Esophagus squamous epithelium (tissue), 4 donors: Measurements from ENCODE around the gene PPP3R2.
A peak's percentile ranks its signal among the peaks of the same experiment; 100 is the strongest.
"Not testable (repeated sequence)": the region's sequence is repeated elsewhere in the genome, so short reads cannot be mapped to it uniquely, and the experiment has no call there.

Source experiments
- CTCF ChIP-seq, 6 experiments: fragments of 450-650 bp in 4 of 6; fragments of 200-600 bp in 2 of 6; sonication (generic) in 2 of 6; IDR thresholded peaks; one replicate each; pipeline ENCODE4 v1.5.1; 2016 to 2019; ENCODE audit warnings: antibody characterized with exemption in 6 of 6, mild to moderate bottlenecking in 4 of 6, moderate library complexity in 4 of 6
- POLR2A ChIP-seq, 4 donors: fragments of 450-650 bp; IDR thresholded peaks; one replicate each; pipeline ENCODE4 v1.6.1; 2017; ENCODE audit warnings: antibody characterized with exemption in 4 of 4, mild to moderate bottlenecking in 4 of 4, moderate library complexity in 3 of 4

DNA sequence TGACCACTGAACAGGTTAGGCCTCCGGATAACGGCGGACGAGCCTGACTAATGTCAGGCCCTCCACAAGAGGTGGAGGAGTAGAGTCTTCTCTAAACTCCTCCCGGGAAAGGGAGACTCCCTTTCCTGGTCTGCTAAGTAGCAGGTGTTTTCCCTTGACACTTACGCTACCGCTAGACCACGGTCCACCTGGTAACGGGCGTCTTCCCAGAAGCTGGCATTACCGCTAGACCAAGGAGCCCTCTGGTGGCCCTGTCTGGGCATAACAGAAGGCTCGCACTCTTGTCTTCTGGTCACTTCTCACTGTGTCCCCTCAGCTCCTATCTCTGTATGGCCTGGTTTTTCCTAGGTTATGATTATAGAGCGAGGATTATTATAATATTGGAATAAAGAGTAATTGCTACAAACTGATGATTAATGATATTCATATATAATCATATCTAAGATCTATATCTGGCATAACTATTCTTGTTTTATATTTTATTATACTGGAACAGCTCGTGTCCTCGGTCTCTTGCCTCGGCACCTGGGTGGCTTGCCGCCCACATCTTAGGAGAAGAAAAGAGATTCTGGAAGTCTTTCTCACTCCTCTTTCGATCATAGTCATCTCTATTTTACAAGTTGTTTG is 45.2 kb downstream of the PPP3R2 start:
- TF ChIP-seq POLR2A (IDR thresholded peaks at IDR 0.05), result not testable (repeated sequence)
- TF ChIP-seq CTCF (IDR thresholded peaks at IDR 0.05), result peak in 5 of 6 experiments; percentile 19 to 48 (median 21)
